Glomerular endothelial cell (primary cell): Measurements from ENCODE around the gene C5AR2. TPM values are rescaled to one million over a fixed set of nuclear protein-coding genes. Genes with fewer than 3 reads are reported as not detected.
"Not testable (repeated sequence)": the region's sequence is repeated elsewhere in the genome, so short reads cannot be mapped to it uniquely, and the experiment has no call there.

Experiments used
- DNase-seq: peaks from one replicate; pipeline ENCODE4 v3.0.0-alpha.2; 2011; ENCODE audit warnings: low read depth, low spot score; ENCODE audit errors: extremely low read depth
- total RNA-seq: library from RNA; depleted of rRNA; stranded (reverse); fragments of >200 nt; gene quantifications from 2 replicates; pipeline ENCODE4 v1.2.3, GENCODE V29; 2015

Gene C5AR2
- under 0.01 TPM in 2 replicates for total RNA-seq

DNA sequence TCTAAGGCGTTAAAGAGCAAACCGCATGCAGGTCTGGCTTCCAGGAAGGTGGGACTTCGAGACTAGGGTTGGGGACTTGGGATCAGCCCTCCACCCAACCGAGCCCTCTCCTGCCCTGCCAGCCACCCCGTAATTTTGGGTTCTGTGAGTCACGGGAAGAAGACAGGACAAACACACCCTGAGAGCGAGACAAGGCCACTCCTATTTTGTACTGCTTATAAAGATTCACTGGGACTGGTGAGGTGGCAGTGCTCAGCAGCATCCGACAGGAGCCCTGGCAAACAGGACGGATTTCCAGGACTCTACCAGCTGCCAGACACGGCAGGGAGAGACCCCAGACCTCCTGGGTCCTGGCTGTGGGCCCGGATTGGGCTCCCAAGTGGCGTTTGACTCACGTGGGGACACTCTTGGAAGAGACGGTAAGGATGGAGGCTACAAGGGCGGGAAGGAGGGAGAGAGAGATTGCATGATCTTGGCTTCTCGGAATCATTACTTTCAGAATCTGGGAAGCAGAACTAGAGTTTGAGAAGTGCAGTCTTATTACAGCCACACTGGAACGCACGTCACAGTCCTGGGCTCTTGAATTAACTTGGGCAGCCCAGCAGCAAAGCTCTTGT, at the start of gene C5AR2:
Gene C5AR2, plus strand, starts transcription at position 245 of the 617 bp plus-strand sequence. CDS start 8,625 bp downstream, outside the sequence.
- no peak for DNase-seq

DNA sequence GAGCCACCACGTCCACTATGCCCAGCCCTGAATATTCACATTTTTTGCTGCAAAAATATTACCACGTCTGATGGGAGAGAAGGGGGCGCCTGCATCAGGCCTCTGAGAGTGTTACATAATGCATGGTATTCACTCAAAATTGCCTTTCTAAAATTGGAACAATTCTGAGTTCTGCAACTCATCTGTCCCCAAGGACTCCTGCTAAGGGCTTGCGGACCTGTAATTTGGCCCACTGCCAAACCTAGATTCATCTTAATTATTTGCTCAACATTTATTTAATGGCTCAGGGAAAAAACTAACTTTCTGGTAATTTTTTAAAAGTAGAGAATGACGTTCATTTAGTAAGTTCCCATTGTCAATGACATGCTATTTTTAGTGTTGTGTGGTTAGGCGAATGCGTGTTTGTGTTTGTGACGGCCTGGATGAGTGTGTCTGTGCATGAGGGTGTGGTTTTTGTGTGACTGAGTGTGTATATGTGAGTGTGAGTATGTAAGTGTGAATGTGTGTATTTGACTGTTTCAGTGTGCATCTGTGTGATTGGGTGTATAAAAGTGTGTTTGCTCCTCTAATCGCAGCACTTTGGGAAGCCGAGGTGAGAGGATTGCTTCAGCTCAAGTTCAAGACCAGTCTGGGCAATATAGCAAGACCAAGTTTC, 48.4 kb upstream of the C5AR2 start:
- DNase-seq = no peak

DNA sequence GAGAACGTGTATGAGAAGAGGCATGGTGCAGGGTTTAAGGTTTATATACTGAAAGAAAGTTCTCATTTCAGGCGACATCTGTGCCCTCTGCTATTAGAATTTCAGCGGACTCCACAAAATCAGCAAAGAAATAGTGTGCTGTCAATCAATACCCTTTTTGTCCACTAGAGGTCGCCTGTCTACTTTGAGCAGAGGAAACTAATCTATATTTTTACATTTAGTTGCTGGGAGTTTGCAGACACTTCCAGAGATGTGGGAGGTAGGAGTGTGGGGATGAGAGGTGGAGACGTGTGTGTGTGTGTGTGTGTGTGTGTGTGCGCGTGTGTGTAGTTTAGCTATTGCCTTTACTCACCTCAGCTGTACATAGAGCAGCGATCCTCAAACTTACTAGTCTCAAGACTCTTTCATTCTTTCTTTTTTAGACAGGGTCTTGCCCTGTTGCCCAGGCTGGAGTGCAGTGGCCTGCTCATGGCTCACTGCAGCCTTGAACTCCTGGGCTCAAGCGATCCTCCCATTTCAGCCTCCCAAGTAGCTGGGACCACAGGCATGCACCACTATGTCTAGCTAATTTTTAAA, 47.6 kb upstream of the C5AR2 start:
- no peak for DNase-seq

DNA sequence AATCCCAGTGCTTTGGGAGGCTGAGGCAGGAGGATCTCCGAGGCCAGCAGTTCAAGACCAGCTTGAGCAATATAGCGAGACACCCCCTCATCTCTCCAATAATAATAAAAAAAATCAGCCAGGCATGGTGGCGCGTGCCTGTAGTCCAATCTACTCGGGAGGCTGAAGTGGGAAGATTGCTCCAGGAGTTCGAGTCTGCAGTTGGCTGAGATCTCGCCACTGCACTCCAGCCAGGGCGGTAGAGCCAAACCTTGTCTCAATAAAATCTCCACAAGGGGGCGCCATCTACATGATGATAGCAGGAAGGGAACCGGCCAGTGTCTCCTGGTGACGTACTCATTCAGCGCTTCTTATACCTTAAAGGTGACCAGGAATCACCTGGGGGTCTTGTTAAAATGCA, 35.9 kb upstream of the C5AR2 start:
- peak; percentile 33 for DNase-seq

GRCh38 chr19:47300867-47301266, 31.1 kb upstream of the C5AR2 start:
- DNase-seq = not testable (repeated sequence)

GRCh38 chr19:47302249-47302648, 29.7 kb upstream of the C5AR2 start:
- DNase-seq = no peak

GRCh38 chr19:47303966-47304365, 28.0 kb upstream of the C5AR2 start:
- no peak for DNase-seq

DNA sequence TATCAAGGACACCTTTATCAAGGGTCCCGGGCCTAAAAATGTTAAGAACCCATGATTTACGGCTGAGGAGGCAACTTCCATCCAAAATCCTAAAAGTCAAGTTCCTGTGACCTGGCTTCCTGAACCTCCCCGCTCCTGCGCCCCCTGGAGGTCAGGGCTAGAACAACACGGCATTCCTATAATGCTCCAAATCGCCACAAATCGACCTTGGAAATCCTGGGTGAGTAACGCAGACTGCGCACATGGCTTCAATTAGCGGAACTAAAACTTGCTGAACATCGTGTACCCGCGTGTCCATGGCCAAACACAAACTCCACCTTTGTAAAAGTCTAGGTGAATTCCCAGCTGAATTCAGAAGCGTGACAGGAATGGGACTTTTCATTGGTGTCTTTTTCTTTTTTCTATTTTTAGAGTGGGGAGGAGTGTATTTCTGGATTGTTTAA, 26.6 kb upstream of the C5AR2 start:
- DNase-seq = no peak

DNA sequence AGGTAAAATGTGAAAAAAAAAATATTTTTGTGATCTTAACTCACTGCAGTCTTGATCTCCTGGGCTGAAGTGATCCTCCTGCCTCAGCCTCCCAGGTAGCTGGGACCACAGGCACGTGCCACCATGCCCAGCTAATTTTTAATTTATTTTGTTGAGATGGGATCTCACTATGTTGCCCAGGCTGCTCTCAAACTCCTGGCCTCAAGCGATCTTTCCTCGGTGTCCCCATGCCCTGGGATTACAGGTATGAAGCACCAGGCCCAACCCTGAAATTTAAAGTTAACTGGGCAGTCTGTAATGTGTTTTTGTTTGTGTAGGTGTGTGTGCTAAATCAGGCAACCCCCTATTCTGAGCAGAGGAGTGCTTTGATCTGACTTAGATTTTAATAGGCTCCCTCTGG, 25.7 kb upstream of the C5AR2 start:
- DNase-seq = no peak

- no peak for DNase-seq
Observed at GRCh38 chr19:47309038-47309437, 22.9 kb upstream of the C5AR2 start.

GRCh38 chr19:47309608-47310007, 22.4 kb upstream of the C5AR2 start, which contains the start of gene C5AR1:
Gene C5AR1, plus strand, starts transcription at chr19:47309861. Its CDS starts 35 bp downstream, at chr19:47309896.
- no peak for DNase-seq

GRCh38 chr19:47310323-47310722, 21.7 kb upstream of the C5AR2 start:
- no peak for DNase-seq

DNA sequence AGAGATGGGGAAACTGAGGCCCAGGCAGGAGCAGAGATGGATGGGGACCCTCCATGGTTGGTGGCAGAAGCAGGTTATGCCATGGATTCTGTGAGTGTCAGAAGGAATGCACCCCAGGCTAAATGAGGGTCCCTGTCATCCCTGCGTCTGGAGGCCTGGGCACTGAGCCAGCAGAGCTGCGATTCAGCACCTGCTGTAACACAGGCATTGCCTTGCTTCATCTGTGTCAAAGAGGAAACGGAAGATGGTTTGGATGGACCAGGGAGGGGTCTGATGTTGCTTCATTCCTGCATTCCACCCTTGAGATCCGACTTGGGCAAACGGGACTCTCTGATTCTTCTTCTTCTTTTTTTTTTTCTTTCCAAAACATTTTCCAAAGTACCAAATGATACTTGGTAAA, 21.2 kb upstream of the C5AR2 start:
- no peak for DNase-seq

DNA sequence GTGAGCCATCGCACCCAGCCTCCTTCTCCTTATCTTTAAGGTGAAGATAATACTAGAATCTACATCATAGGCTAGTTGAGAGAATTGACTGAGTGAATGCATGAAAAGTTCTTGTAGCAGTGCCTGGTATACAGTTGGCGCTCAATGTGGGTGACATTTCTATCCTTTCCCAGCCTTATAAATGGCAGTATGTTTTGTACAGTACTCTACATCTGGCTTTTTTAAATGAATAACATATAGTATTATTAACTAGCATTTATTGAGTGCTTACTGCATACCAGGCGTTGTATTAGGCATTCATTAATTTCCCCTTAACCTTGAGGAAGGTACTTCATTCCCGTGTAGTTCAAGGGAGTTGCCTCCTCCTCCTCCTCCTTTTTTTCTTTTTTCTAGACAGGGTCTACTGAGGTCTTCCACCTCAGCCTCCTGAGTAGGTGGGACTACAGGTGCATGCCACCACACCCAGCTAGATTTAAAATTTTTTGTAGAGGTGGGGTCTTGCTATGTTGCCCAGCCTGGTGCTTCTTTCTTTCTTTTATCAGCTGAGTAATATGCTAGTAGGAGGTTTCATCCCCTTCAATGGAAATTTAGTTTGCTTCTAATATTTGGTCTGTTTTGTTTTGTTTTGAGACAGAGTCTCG, 19.5 kb upstream of the C5AR2 start:
- DNase-seq = no peak

- DNase-seq = no peak
Observed at GRCh38 chr19:47313754-47314295, 18.1 kb upstream of the C5AR2 start.

- no peak for DNase-seq
Observed at GRCh38 chr19:47315125-47315821, 16.7 kb upstream of the C5AR2 start.

- DNase-seq = no peak
Observed at GRCh38 chr19:47316513-47316912, 15.5 kb upstream of the C5AR2 start.

DNA sequence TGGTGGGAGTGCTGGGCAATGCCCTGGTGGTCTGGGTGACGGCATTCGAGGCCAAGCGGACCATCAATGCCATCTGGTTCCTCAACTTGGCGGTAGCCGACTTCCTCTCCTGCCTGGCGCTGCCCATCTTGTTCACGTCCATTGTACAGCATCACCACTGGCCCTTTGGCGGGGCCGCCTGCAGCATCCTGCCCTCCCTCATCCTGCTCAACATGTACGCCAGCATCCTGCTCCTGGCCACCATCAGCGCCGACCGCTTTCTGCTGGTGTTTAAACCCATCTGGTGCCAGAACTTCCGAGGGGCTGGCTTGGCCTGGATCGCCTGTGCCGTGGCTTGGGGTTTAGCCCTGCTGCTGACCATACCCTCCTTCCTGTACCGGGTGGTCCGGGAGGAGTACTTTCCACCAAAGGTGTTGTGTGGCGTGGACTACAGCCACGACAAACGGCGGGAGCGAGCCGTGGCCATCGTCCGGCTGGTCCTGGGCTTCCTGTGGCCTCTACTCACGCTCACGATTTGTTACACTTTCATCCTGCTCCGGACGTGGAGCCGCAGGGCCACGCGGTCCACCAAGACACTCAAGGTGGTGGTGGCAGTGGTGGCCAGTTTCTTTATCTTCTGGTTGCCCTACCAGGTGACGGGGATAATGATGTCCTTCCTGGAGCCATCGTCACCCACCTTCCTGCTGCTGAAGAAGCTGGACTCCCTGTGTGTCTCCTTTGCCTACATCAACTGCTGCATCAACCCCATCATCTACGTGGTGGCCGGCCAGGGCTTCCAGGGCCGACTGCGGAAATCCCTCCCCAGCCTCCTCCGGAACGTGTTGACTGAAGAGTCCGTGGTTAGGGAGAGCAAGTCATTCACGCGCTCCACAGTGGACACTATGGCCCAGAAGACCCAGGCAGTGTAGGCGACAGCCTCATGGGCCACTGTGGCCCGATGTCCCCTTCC, 11.8 kb upstream of the C5AR2 start:
- no peak for DNase-seq

DNA sequence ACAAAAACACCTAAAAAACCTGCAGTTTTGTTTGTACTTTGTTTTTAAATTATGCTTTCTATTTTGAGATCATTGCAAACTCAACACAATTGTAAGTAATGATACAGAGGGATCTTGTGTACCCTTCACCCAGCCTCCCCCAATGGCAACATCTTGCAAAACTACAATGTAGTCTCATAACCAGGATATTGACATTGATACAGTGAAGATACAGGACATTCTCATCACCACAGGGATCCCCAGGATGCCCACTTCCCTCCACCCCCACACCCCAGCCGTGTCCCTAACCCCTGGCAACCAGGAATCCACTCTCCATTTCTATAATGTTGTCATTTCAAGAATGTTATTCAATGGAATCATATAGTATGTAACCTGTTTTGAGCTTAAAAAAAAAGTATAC, 10.3 kb upstream of the C5AR2 start:
- DNase-seq = no peak

GRCh38 chr19:47322058-47322457, 9.9 kb upstream of the C5AR2 start:
- DNase-seq = no peak
